AG04450 (cell line): ENCODE results near the gene MYO18A. TPM values are rescaled to one million over a fixed set of nuclear protein-coding genes. Genes with fewer than 3 reads are reported as not detected.
A peak's percentile ranks its signal among the peaks of the same experiment; 100 is the strongest.

Source experiments
- CTCF ChIA-PET: fragments of 300-600, 350-600 bp; formaldehyde crosslinking; extraction: SDS; loops from one replicate; lab custom pipeline; 2022; ENCODE audit warnings: antibody characterized with exemption, inconsistent platforms; lab: Charles Lee
- POLR2A ChIA-PET: fragments of 350-600 bp; formaldehyde crosslinking; extraction: SDS; loops from one replicate; lab custom pipeline; 2021; ENCODE audit warnings: antibody characterized with exemption, inconsistent platforms; lab: Yijun Ruan, JAX
- DNase-seq: peaks from one replicate; pipeline ENCODE4 v3.0.0-alpha.2; 2011; ENCODE audit warnings: low read depth, low spot score
- H3K27ac ChIP-seq: one replicate; pipeline ENCODE4 v1.5.1; 2012; ENCODE audit warnings: low read depth, low read length, control low read depth
- H3K27me3 ChIP-seq: one replicate; pipeline ENCODE4 v1.6.0; 2012; ENCODE audit warnings: low read length; ENCODE audit not compliant: control insufficient read depth, insufficient read depth
- H3K4me3 ChIP-seq: 2 replicates; pipeline ENCODE4 v1.5.1; 2011; ENCODE audit warnings: mild to moderate bottlenecking, low read depth, low read length, control low read depth
- H3K9me3 ChIP-seq: 2 replicates; pipeline ENCODE4 v1.5.1; 2012; ENCODE audit warnings: low read length; ENCODE audit not compliant: control insufficient read depth, insufficient read depth
- polyA plus RNA-seq: library from polyadenylated mRNA; depleted of rRNA; stranded (reverse); fragments of >200 nt; gene quantifications from 2 replicates; pipeline ENCODE4 v1.2.3, GENCODE V29; 2011
- TF ChIP-seq, protein P1 (sequence below): IDR thresholded peaks from 2 replicates; pipeline ENCODE4 v1.5.1; 2011; ENCODE audit warnings: low read depth, low read length, control low read depth, inconsistent platforms

The MYO18A gene
- polyA plus RNA-seq, 1 experiment: 9.8 TPM

DNA sequence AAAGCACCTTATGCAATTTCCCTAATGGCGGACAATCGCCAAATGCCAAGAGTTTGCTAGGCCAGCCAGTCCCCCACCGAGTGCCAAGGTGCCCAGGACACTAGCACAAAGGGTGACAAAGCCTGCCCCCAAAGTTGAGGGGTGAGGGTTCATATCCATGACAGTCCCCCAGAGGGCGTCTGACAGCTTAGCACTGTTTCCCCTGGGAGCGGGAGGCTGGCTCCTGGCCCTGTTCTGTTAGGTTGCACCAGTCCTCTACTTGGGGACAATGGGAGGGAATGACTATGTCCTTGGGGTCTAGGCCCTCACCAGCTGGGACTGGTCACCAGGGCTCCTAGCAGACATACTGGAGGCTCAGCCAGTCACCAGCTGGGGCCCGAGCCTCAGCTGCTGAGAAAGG, 66.9 kb downstream of the MYO18A start:
- POLR2A ChIA-PET: no interaction called here

DNA sequence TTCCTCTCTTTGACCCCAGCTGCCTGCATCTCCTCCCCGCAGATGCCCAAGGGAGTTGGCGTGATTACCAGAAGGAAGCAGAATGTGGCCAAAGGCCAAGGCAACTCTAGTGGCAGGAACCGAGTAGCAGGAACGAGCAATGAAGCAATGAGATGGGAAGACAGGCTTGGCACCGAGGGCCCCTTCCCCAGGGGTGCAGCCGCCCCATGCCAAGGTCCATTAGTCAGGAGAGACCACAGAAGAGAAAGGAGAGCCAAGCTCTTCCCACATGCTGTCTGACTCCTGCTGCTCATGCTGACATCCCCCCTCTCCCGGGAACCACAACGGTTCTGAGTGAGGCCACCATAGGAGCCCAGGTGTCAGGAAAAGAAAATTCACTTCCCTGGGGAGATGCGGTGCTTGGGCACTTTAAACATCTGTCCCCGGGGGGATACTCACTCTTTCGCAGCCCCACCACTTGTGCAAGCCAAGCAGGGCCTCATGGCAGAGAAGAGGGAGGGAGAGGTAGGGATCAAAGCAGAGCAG, 67.4 kb downstream of the MYO18A start:
- Histone ChIP-seq H3K9me3 (no peaks in the 10 kb centered on the region), H3K27me3 (no peaks in the 10 kb centered on the region), H3K4me3 (no peak overlapping the region), H3K27ac (no peak overlapping the region)
- TF ChIP-seq, protein P1, sequence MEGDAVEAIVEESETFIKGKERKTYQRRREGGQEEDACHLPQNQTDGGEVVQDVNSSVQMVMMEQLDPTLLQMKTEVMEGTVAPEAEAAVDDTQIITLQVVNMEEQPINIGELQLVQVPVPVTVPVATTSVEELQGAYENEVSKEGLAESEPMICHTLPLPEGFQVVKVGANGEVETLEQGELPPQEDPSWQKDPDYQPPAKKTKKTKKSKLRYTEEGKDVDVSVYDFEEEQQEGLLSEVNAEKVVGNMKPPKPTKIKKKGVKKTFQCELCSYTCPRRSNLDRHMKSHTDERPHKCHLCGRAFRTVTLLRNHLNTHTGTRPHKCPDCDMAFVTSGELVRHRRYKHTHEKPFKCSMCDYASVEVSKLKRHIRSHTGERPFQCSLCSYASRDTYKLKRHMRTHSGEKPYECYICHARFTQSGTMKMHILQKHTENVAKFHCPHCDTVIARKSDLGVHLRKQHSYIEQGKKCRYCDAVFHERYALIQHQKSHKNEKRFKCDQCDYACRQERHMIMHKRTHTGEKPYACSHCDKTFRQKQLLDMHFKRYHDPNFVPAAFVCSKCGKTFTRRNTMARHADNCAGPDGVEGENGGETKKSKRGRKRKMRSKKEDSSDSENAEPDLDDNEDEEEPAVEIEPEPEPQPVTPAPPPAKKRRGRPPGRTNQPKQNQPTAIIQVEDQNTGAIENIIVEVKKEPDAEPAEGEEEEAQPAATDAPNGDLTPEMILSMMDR: no peak
- CTCF ChIA-PET: interaction anchor here (0.9 to 6.8 kb wide), 12 partner anchors 11 to 386 kb away, joined by 3 to 218 read pairs (median 6); no protein-coding TSS in a partner anchor
- DNase-seq: no peak
- POLR2A ChIA-PET: interaction anchor here (1.3 kb wide), 1 partner anchor 147 kb away, joined by 8 read pairs; no protein-coding TSS in a partner anchor

More for the DNA sequence above, 66.9 kb downstream of the MYO18A start:
- no peak overlapping the region for H3K27ac ChIP-seq
- TF ChIP-seq, protein P1: no peak
- no peak overlapping the region for H3K4me3 ChIP-seq
- CTCF ChIA-PET: interaction anchor here (0.6 to 6.8 kb wide), 8 partner anchors 11 to 469 kb away, joined by 3 to 218 read pairs (median 3); no protein-coding TSS in a partner anchor
- no peaks in the 10 kb centered on the region for H3K9me3 ChIP-seq
- H3K27me3 ChIP-seq: no peaks in the 10 kb centered on the region
- no peak for DNase-seq

DNA sequence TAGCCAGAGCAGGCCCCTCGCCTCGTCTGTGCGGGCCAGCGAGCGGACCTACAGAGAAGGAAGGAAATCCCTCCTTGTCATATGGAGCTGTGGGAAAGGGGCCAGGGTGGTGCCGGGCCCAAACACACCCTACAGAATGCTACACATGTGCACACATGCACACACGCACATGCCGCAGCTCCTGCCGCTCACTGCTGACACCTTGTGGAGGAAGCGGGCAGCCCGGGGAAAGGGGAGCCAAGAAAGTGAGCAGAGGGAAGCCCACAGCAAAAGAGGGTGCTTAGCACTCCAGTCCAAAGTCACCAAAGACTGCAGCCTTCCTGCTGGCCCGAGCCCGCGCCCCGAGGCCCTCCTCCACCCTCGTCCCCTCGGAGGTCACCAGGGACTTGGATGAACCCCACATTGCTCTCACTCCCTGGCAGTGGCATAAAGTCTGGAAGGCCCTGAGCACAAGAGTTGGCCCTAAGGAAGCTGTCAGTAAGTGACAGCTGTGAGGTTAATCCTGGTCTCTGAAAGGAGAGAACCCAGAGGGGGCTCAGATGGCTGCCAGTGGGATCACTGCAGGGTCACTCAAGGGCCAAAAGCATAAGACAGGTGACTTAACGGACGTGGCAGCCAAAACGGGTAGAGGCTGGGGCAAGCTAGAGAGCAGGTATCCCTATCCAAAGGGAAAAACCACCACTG, 68.2 kb downstream of the MYO18A start:
- no peak overlapping the region for H3K27ac ChIP-seq
- POLR2A ChIA-PET: interaction anchor here (1.3 kb wide), 1 partner anchor 146 kb away, joined by 8 read pairs; no protein-coding TSS in a partner anchor
- H3K9me3 ChIP-seq: no peaks in the 10 kb centered on the region
- H3K4me3 ChIP-seq: no peak overlapping the region
- no peak for DNase-seq
- CTCF ChIA-PET: interaction anchor here (0.6 to 6.8 kb wide), 20 partner anchors 11 to 385 kb away, joined by 3 to 218 read pairs (median 4); no protein-coding TSS in a partner anchor
- TF ChIP-seq, protein P1: peak; percentile 99
- no peaks in the 10 kb centered on the region for H3K27me3 ChIP-seq

DNA sequence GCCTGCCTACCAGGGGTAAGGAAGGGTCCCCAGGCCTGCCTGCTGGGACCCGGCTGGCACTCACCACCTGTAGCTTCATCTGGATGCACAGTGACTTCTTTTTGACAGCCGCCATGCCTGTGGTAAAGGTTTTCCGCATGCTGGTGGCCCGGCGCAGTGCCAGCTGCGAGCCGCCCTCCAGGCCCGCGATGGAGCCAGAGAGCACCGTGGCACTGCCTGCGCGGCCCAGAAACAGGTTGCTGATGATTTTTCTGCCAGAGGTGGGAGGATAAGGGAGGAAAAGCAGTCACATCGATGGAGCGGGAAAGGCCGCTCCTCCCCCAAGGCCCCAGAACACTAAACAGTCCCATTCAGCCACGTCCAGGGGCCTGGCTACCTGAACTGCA, 69.8 kb downstream of the MYO18A start:
- TF ChIP-seq, protein P1: no peak
- ChIA-PET POLR2A (interaction anchor here (1.1 kb wide), 1 partner anchor 142 kb away, joined by 3 read pairs; no protein-coding TSS in a partner anchor), CTCF (interaction anchor here (1.1 to 6.8 kb wide), 4 partner anchors 13 to 157 kb away, joined by 3 to 218 read pairs (median 4); no protein-coding TSS in a partner anchor)
- H3K4me3 ChIP-seq: no peak overlapping the region
- DNase-seq: no peak
- H3K27me3 ChIP-seq: no peaks in the 10 kb centered on the region
- H3K9me3 ChIP-seq: no peaks in the 10 kb centered on the region
- no peak overlapping the region for H3K27ac ChIP-seq
